GM12878 (cell line): ENCODE data around the gene ARHGAP40. TPM values are rescaled to one million over a fixed set of nuclear protein-coding genes. Genes with fewer than 3 reads are reported as not detected.

Experiments
- BCL11A ChIP-seq: IDR thresholded peaks from 2 replicates; pipeline ENCODE4 v1.6.1; 2011; ENCODE audit warnings: low read depth, low read length
- CBX5 ChIP-seq: sonication (generic); IDR thresholded peaks from 2 replicates; pipeline ENCODE4 v1.6.1; 2016; ENCODE audit warnings: low read depth, moderate library complexity, mild to moderate bottlenecking, inconsistent platforms
- CHD1 ChIP-seq: IDR thresholded peaks from 2 replicates; pipeline ENCODE4 v1.6.1; 2012; ENCODE audit warnings: low read depth, low read length, improper control_type of control experiment
- DPF2 ChIP-seq: fragments of 450-650 bp; IDR thresholded peaks from 2 replicates; pipeline ENCODE4 v1.6.1; 2017; ENCODE audit warnings: mild to moderate bottlenecking
- EGR1 ChIP-seq, 2 experiments: IDR thresholded peaks; 1 replicate in 1 of 2; 2 replicates in 1 of 2; pipeline ENCODE4 v1.6.1; 2011 to 2012; ENCODE audit warnings: low read depth in 2 of 2, low read length in 2 of 2, borderline replicate concordance in 1 of 2, mild to moderate bottlenecking in 1 of 2, moderate library complexity in 1 of 2
- EZH2 ChIP-seq: IDR thresholded peaks from 2 replicates; pipeline ENCODE4 v1.6.1; 2012; ENCODE audit warnings: low read depth, mild to moderate bottlenecking, control low read depth, inconsistent platforms, low read length, borderline replicate concordance; ENCODE audit not compliant: control insufficient read depth
- IKZF1 ChIP-seq: fragments of 450-650 bp; conservative IDR thresholded peaks from 2 replicates; pipeline ENCODE4 v1.6.1; 2017; ENCODE audit warnings: antibody characterized with exemption, mild to moderate bottlenecking
- KLF5 ChIP-seq: fragments of 450-650 bp; IDR thresholded peaks from 2 replicates; pipeline ENCODE4 v1.6.1; 2014; ENCODE audit warnings: mild to moderate bottlenecking; ENCODE audit not compliant: partially characterized antibody
- MTA2 ChIP-seq: fragments of 450-650 bp; IDR thresholded peaks from 2 replicates; pipeline ENCODE4 v1.6.1; 2016; ENCODE audit warnings: low read depth, mild to moderate bottlenecking, moderate library complexity
- POLR2AphosphoS5 ChIP-seq: IDR thresholded peaks from 2 replicates; pipeline ENCODE4 v1.6.1; 2011; ENCODE audit warnings: mild to moderate bottlenecking, low read length, inconsistent platforms
- RB1 ChIP-seq: fragments of 450-650 bp; formaldehyde crosslinking; IDR thresholded peaks from 2 replicates; pipeline ENCODE4 v1.6.1; 2017; ENCODE audit warnings: mild to moderate bottlenecking, borderline replicate concordance
- RUNX3 ChIP-seq: IDR thresholded peaks from 2 replicates; pipeline ENCODE4 v1.6.1; 2012; ENCODE audit warnings: low read length, inconsistent platforms
- SIN3A ChIP-seq: IDR thresholded peaks from 2 replicates; pipeline ENCODE4 v1.6.1; 2012; ENCODE audit warnings: low read depth, low read length, improper control_type of control experiment
- SMARCA5 ChIP-seq: fragments of 450-650 bp; IDR thresholded peaks from 2 replicates; pipeline ENCODE4 v1.6.1; 2017; ENCODE audit warnings: mild to moderate bottlenecking
- SP1 ChIP-seq: IDR thresholded peaks from one replicate; pipeline ENCODE4 v1.6.1; 2011; ENCODE audit warnings: low read depth, low read length
- SPI1 ChIP-seq: IDR thresholded peaks from 2 replicates; pipeline ENCODE4 v1.6.1; 2011; ENCODE audit warnings: low read depth, mild to moderate bottlenecking, low read length, moderate library complexity, borderline replicate concordance; ENCODE audit not compliant: insufficient read depth
- TCF7 ChIP-seq: IDR thresholded peaks from 2 replicates; pipeline ENCODE4 v1.6.1; 2014; ENCODE audit warnings: antibody characterized with exemption, borderline replicate concordance
- ZNF384 ChIP-seq: IDR thresholded peaks from 2 replicates; pipeline ENCODE4 v1.6.1; 2012; ENCODE audit warnings: low read depth, mild to moderate bottlenecking, low read length, improper control_type of control experiment, borderline replicate concordance
- polyA plus RNA-seq, 11 experiments: library from polyadenylated mRNA; depleted of rRNA in 4 of 11; unstranded in 6 of 11; stranded (reverse) in 5 of 11; fragments of >200 nt; fragmentation: Nextera tagmentation in 4 of 11; fragmentation: Illumina TruSeq in 1 of 11; extraction: Ambion mirVana in 4 of 11; extraction: Trizol in 1 of 11; gene quantifications; 1 replicate in 1 of 11; 2 replicates in 10 of 11; pipeline versions ENCODE4 v1.2.1 to v1.2.3, GENCODE V29; 2011 to 2016; ENCODE audit warnings: inconsistent platforms in 2 of 11, missing spikeins in 2 of 11, low read depth in 1 of 11
- total RNA-seq, 4 experiments: library from RNA; depleted of rRNA in 3 of 4; stranded (reverse); fragments of >200 nt in 3 of 4; fragmentation: Illumina TruSeq in 1 of 4; extraction: Trizol in 1 of 4; gene quantifications; 2 replicates each; pipeline versions ENCODE4 v1.2.1 to v1.2.3, GENCODE V29; 2013 to 2021
- TF ChIP-seq, protein P1 (sequence below): IDR thresholded peaks from 2 replicates; pipeline ENCODE4 v1.6.1; 2012; ENCODE audit warnings: low read depth, low read length, improper control_type of control experiment
- TF ChIP-seq, protein P2 (sequence below): IDR thresholded peaks from 2 replicates; pipeline ENCODE4 v1.6.1; 2012; ENCODE audit warnings: improper control_type of control experiment, low read depth, low read length; ENCODE audit not compliant: insufficient replicate concordance
- TF ChIP-seq, protein P3 (sequence below): IDR thresholded peaks from 2 replicates; pipeline ENCODE4 v1.6.1; 2012; ENCODE audit warnings: low read depth, low read length, improper control_type of control experiment
- TF ChIP-seq, protein P4 (sequence below): fragments of 450-650 bp; IDR thresholded peaks from 2 replicates; pipeline ENCODE4 v1.6.1; 2017; ENCODE audit warnings: mild to moderate bottlenecking

ARHGAP40 gene
- total and polyA plus RNA-seq, 10 of the 15 experiments (the other 5 are each of a cell fraction or from before 2014, with no cell fraction given): 0.06 to 0.07 TPM; not detected in 8

DNA sequence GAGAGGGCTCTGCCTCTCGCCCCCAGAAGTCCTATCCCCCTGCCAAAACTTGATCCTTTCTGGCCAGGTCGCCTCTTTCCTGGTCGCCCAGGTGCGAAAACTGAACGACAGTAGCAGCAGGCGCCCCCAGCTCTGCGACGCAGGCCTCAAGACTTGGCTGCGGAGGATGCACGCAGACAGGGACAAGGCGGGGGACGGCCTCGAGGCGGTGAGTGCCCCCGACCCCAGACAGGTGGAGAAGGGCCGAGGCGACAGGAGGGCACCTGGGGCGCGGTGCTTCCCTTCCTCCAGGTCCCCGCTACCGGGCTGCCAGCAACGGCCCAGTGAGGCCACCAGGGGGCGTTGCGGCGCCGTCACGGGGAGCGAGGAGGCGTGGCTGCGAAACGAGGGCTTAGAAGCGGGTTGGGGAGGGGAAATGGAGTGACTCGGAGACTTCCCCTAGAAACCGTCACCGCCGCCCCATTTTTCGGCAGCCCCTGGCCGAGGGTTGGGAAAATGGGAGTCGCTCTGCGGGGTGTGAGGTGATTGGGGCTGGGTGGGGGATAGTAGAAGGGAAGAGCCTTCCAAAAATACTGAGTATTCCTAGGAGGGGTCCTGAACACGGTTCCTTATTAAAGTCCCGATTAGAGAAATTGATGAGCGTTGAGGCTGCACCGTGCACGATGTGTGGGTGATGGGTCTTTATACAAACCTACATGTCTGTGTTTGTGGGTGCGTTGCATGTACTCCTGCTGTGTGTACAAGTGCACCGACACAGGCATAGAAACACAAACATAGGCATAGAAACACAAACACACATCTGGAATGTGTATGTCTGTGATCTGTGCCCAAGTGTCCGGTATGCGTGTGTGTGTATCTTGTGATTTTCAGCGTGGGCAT lies 44.6 kb downstream of the ARHGAP40 start (continued):
- TF ChIP-seq SIN3A: no peak
- TF ChIP-seq IKZF1: peak; percentile 41
- TF ChIP-seq, protein P1, sequence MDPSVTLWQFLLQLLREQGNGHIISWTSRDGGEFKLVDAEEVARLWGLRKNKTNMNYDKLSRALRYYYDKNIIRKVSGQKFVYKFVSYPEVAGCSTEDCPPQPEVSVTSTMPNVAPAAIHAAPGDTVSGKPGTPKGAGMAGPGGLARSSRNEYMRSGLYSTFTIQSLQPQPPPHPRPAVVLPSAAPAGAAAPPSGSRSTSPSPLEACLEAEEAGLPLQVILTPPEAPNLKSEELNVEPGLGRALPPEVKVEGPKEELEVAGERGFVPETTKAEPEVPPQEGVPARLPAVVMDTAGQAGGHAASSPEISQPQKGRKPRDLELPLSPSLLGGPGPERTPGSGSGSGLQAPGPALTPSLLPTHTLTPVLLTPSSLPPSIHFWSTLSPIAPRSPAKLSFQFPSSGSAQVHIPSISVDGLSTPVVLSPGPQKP: 0 out of 2 replicates have a peak, but pooled peaks have one; percentile 27
- TF ChIP-seq, protein P2, sequence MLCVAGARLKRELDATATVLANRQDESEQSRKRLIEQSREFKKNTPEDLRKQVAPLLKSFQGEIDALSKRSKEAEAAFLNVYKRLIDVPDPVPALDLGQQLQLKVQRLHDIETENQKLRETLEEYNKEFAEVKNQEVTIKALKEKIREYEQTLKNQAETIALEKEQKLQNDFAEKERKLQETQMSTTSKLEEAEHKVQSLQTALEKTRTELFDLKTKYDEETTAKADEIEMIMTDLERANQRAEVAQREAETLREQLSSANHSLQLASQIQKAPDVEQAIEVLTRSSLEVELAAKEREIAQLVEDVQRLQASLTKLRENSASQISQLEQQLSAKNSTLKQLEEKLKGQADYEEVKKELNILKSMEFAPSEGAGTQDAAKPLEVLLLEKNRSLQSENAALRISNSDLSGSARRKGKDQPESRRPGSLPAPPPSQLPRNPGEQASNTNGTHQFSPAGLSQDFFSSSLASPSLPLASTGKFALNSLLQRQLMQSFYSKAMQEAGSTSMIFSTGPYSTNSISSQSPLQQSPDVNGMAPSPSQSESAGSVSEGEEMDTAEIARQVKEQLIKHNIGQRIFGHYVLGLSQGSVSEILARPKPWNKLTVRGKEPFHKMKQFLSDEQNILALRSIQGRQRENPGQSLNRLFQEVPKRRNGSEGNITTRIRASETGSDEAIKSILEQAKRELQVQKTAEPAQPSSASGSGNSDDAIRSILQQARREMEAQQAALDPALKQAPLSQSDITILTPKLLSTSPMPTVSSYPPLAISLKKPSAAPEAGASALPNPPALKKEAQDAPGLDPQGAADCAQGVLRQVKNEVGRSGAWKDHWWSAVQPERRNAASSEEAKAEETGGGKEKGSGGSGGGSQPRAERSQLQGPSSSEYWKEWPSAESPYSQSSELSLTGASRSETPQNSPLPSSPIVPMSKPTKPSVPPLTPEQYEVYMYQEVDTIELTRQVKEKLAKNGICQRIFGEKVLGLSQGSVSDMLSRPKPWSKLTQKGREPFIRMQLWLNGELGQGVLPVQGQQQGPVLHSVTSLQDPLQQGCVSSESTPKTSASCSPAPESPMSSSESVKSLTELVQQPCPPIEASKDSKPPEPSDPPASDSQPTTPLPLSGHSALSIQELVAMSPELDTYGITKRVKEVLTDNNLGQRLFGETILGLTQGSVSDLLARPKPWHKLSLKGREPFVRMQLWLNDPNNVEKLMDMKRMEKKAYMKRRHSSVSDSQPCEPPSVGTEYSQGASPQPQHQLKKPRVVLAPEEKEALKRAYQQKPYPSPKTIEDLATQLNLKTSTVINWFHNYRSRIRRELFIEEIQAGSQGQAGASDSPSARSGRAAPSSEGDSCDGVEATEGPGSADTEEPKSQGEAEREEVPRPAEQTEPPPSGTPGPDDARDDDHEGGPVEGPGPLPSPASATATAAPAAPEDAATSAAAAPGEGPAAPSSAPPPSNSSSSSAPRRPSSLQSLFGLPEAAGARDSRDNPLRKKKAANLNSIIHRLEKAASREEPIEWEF: no peak
- no peak for TF ChIP-seq TCF7
- no peak for TF ChIP-seq EZH2
- TF ChIP-seq, protein P3, sequence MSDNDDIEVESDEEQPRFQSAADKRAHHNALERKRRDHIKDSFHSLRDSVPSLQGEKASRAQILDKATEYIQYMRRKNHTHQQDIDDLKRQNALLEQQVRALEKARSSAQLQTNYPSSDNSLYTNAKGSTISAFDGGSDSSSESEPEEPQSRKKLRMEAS: peak; percentile 47
- no peak for TF ChIP-seq MTA2
- no peak for TF ChIP-seq BCL11A
- TF ChIP-seq CBX5: no peak
- TF ChIP-seq RB1: peak; percentile 78; the same call in 1 of the 2 replicates
- no peak for TF ChIP-seq POLR2AphosphoS5
- TF ChIP-seq DPF2: peak; percentile 30; the same call in 1 of the 2 replicates
- TF ChIP-seq KLF5: no peak
- no peak for TF ChIP-seq CHD1
- peak; percentile 42 for TF ChIP-seq SP1
- peak; percentile 36; the same call in 1 of the 2 replicates for TF ChIP-seq SPI1
- TF ChIP-seq EGR1 (IDR thresholded peaks at IDR 0.05; ENCODE audit: borderline replicate concordance in 1 of 2, low read depth in 2 of 2, low read length in 2 of 2): 0 out of 3 replicates have a peak, but pooled peaks of 1 of the 2 experiments have one; percentile 22
- no peak for TF ChIP-seq ZNF384
- TF ChIP-seq, protein P4, sequence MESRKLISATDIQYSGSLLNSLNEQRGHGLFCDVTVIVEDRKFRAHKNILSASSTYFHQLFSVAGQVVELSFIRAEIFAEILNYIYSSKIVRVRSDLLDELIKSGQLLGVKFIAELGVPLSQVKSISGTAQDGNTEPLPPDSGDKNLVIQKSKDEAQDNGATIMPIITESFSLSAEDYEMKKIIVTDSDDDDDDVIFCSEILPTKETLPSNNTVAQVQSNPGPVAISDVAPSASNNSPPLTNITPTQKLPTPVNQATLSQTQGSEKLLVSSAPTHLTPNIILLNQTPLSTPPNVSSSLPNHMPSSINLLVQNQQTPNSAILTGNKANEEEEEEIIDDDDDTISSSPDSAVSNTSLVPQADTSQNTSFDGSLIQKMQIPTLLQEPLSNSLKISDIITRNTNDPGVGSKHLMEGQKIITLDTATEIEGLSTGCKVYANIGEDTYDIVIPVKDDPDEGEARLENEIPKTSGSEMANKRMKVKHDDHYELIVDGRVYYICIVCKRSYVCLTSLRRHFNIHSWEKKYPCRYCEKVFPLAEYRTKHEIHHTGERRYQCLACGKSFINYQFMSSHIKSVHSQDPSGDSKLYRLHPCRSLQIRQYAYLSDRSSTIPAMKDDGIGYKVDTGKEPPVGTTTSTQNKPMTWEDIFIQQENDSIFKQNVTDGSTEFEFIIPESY: 0 out of 2 replicates have a peak, but pooled peaks have one; percentile 64
- no peak for TF ChIP-seq RUNX3
- peak; percentile 64; the same call in 1 of the 2 replicates for TF ChIP-seq SMARCA5
